Medulla oblongata (tissue), 1 donor: Measurements from ENCODE around the gene FFAR3.
A peak's percentile ranks its signal among the peaks of the same experiment; 100 is the strongest.

Experiments
- DNase-seq: peaks from one replicate; pipeline ENCODE4 v3.0.0-alpha.2; 2015; ENCODE audit errors: extremely low spot score

The FFAR3 gene

GRCh38 chr19:35331551-35332214 is 26.6 kb upstream of the FFAR3 start:
- DNase-seq: no peak

- no peak for DNase-seq
Observed at GRCh38 chr19:35332817-35333216, 25.4 kb upstream of the FFAR3 start.

GRCh38 chr19:35334144-35334753 is 24.0 kb upstream of the FFAR3 start:
- no peak for DNase-seq

- no peak for DNase-seq
Observed at GRCh38 chr19:35336166-35336955, 21.9 kb upstream of the FFAR3 start.

GRCh38 chr19:35337097-35337983 is 20.9 kb upstream of the FFAR3 start:
- DNase-seq: no peak

GRCh38 chr19:35337984-35338296 is 20.3 kb upstream of the FFAR3 start:
- no peak for DNase-seq

- DNase-seq: no peak
Observed at GRCh38 chr19:35340431-35340830, 17.8 kb upstream of the FFAR3 start.

GRCh38 chr19:35341006-35341405 is 17.3 kb upstream of the FFAR3 start:
- DNase-seq: no peak

- DNase-seq: no peak
Observed at GRCh38 chr19:35341565-35342225, 16.6 kb upstream of the FFAR3 start.

- DNase-seq: no peak
Observed at GRCh38 chr19:35342430-35342829, 15.8 kb upstream of the FFAR3 start.

GRCh38 chr19:35344511-35345031 is 13.7 kb upstream of the FFAR3 start:
- no peak for DNase-seq

- DNase-seq: no peak
Observed at GRCh38 chr19:35345671-35346111, 12.6 kb upstream of the FFAR3 start.

GRCh38 chr19:35346193-35347052 is 11.8 kb upstream of the FFAR3 start:
- DNase-seq: peak; percentile 17

- DNase-seq: peak; percentile 78
Observed at GRCh38 chr19:35347171-35347929, 10.9 kb upstream of the FFAR3 start, which contains the start of gene FFAR1. Gene FFAR1 (plus strand): TSS chr19:35347902. CDS start chr19:35351552, 3,650 bp downstream.

- no peak for DNase-seq
Observed at GRCh38 chr19:35347930-35348298, 10.3 kb upstream of the FFAR3 start.

GRCh38 chr19:35348911-35349611 is 9.2 kb upstream of the FFAR3 start:
- DNase-seq: no peak

GRCh38 chr19:35349614-35350521 is 8.4 kb upstream of the FFAR3 start:
- no peak for DNase-seq

GRCh38 chr19:35350591-35350990 is 7.7 kb upstream of the FFAR3 start:
- DNase-seq: no peak
